HUDEP-2 (cell line): ENCODE measurements around the gene LRFN4.

Experiments
- DNase-seq, 76 experiments: peaks; one replicate each; lab custom pipeline; 2025; ENCODE audit not compliant: unreplicated experiment in 76 of 76; lab: John Stamatoyannopoulos, UW

The LRFN4 gene

GRCh38 chr11:66885950-66886440 lies 29.1 kb downstream of the LRFN4 start:
- no peak for DNase-seq

- DNase-seq, result no peak
Measured at GRCh38 chr11:66886671-66887221, 29.9 kb downstream of the LRFN4 start.

GRCh38 chr11:66887526-66887925 lies 30.7 kb downstream of the LRFN4 start:
- DNase-seq, result no peak

- no peak for DNase-seq
Measured at GRCh38 chr11:66888282-66888681, 31.4 kb downstream of the LRFN4 start.

- DNase-seq, result no peak
Measured at GRCh38 chr11:66889960-66890359, 33.1 kb downstream of the LRFN4 start.

GRCh38 chr11:66891851-66892660 lies 35.2 kb downstream of the LRFN4 start:
- peak in 71 of 76 experiments; percentile 11 to 88 (median 57) for DNase-seq

- no peak for DNase-seq
Measured at GRCh38 chr11:66892911-66893310, 36.0 kb downstream of the LRFN4 start.

- DNase-seq, result no peak
Measured at GRCh38 chr11:66894141-66894540, 37.3 kb downstream of the LRFN4 start.

GRCh38 chr11:66901964-66902390 lies 45.1 kb downstream of the LRFN4 start:
- no peak for DNase-seq

- no peak for DNase-seq
Measured at GRCh38 chr11:66902486-66903177, 45.8 kb downstream of the LRFN4 start.

GRCh38 chr11:66904055-66904454 lies 47.2 kb downstream of the LRFN4 start:
- no peak for DNase-seq

GRCh38 chr11:66904561-66904960 lies 47.7 kb downstream of the LRFN4 start:
- DNase-seq, result no peak

- no peak for DNase-seq
Measured at GRCh38 chr11:66904981-66905521, 48.2 kb downstream of the LRFN4 start.

GRCh38 chr11:66905631-66906030 lies 48.8 kb downstream of the LRFN4 start:
- no peak for DNase-seq

- DNase-seq, result no peak
Measured at GRCh38 chr11:66906061-66906733, 49.3 kb downstream of the LRFN4 start.

- peak in 11 of 76 experiments; percentile 7 to 45 (median 21) for DNase-seq
Measured at GRCh38 chr11:66907751-66908630, 51.1 kb downstream of the LRFN4 start.

GRCh38 chr11:66909181-66909580 lies 52.3 kb downstream of the LRFN4 start:
- DNase-seq, result no peak

- no peak for DNase-seq
Measured at GRCh38 chr11:66910016-66910415, 53.2 kb downstream of the LRFN4 start.
